ENCODE data around the gene SUN1.
"Not testable (repeated sequence)": the region's sequence is repeated elsewhere in the genome, so short reads cannot be mapped to it uniquely, and the experiment has no call there.

- TF ChIP-seq, protein P1, sequence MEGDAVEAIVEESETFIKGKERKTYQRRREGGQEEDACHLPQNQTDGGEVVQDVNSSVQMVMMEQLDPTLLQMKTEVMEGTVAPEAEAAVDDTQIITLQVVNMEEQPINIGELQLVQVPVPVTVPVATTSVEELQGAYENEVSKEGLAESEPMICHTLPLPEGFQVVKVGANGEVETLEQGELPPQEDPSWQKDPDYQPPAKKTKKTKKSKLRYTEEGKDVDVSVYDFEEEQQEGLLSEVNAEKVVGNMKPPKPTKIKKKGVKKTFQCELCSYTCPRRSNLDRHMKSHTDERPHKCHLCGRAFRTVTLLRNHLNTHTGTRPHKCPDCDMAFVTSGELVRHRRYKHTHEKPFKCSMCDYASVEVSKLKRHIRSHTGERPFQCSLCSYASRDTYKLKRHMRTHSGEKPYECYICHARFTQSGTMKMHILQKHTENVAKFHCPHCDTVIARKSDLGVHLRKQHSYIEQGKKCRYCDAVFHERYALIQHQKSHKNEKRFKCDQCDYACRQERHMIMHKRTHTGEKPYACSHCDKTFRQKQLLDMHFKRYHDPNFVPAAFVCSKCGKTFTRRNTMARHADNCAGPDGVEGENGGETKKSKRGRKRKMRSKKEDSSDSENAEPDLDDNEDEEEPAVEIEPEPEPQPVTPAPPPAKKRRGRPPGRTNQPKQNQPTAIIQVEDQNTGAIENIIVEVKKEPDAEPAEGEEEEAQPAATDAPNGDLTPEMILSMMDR (conservative IDR thresholded peaks at IDR 0.05 in 1 of 2, IDR thresholded peaks at IDR 0.05 in 1 of 2; ENCODE audit: low read depth in 1 of 2, low read length in 2 of 2), result not testable (repeated sequence)
- not testable (repeated sequence) for TF ChIP-seq EZH2 (IDR thresholded peaks at IDR 0.05; ENCODE audit: low read length, missing control alignments)
These were observed 28.5 kb upstream of the SUN1 start for GRCh38 chr7:803796-804195.

Measured in fibroblast of lung (primary cell).